ENCODE measurements around the gene NTSR2.

Gene NTSR2

DNA sequence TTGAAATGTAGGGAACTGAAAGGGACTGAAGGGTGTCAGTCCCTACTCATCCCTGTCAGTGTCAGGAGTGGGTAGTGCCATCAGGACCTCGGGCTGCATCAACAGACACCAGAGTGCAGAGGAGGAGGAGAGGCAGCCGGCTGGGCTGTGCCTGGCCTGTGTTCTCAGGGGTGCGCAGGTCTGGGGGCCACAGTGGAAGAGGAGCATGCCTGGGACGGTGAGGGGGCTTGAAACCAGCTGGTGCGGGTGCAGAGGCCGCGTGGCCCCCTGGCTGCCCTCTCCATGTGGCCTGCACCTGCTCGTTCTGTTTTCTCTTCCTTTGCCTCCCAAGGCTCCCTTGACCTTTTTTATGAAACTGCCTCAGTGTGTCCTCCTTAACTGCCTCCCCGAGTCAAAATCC is 41.3 kb downstream of the NTSR2 start:
- no peak for DNase-seq (ENCODE audit: low read depth)

DNA sequence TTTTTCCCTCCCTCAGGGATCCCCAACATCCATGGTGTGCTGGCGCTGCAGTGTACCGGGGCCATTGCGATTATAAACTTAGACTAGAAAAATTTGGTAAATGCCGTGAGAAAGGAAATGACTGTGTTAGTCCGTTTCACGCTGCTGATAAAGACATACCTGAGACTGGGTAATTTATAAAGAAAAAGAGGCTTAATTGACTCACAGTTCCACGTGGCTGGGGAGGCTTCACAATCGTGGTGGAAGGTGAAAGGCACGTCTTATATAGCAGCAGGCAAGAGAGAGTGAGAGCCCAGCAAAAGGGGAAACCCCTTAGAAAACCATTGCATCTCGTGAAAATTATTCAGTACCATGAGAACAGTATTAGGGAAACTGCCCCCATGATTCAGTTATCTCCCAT is 44.3 kb downstream of the NTSR2 start:
- no peak for DNase-seq (ENCODE audit: low read depth)

DNA sequence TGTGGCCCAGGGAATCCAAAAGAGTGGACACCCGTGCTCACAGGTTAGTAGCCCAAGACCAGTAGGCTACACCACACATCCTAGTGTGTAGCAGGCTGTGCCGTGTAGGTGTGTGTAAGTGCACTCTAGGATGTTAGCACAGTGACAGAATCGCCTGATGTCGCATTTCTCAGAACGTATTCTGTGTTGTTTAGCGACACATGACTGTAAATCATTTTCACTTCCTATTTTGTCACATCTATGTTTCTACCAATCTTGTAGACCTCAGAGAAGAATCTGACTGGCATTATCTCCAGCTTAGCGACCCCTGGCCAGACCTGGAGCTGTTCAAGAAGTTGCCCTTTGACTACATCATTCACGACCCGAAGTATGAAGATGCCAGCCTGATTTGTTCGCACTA is 45.1 kb downstream of the NTSR2 start:
- DNase-seq (ENCODE audit: low read depth): no peak

DNA sequence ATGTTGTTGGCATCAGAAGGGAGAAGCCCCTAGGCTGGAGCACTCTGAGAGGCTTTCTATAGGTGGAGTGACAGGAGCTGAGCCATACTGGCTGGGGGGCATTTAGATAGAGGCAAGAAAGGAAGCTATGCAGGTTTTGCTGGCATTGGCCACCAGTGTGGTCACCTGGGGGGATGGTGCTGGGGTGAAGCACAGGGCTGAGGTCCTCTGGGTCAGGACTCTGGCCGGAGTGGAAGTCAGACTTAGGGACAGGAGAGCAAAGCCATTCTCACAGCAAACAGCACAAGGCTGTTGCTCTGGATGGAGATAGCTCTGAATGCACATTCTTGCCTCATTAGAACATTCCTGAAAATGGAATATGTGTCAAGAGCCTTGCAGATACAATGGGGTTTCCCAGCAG is 47.4 kb downstream of the NTSR2 start:
- DNase-seq (ENCODE audit: low read depth): no peak

DNA sequence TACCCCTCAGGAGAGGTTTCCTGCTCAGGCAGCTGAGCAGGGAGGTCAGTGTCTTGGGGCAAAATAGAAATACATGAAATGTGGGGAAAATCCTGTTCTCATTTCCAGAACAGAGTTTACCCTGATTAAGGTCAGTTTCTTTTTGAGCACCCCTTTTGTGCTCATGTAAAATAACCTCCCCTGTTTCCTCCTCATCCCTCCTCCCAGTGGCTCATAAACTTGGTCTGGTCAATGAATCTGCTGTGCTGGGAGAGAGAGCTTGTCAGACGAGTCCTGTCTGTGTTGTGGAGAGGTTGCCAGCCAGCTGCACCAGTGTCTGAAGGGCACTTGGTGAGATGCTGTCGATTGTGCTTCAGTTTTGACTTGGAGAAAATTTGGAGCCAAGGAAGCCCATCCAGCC is 48.6 kb downstream of the NTSR2 start:
- no peak for DNase-seq (ENCODE audit: low read depth)

DNA sequence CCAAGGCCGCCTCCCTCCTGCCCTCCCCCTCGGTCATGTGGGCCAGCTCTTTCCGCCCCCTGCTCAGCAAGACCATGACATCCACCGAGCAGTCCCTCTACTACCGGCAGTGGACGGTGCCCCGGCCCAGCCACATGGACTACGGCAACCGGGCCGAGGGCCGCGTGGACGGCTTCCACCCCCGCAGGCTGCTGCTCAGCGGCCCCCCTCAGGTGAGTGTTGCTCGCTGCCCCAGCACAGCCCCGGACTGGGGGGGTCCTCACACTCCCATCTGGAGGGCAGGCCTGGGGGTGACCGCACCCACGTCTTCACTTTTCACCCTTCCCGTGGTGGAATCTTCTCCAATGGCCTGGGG is 51.3 kb downstream of the NTSR2 start:
- DNase-seq (ENCODE audit: low read depth): no peak

DNA sequence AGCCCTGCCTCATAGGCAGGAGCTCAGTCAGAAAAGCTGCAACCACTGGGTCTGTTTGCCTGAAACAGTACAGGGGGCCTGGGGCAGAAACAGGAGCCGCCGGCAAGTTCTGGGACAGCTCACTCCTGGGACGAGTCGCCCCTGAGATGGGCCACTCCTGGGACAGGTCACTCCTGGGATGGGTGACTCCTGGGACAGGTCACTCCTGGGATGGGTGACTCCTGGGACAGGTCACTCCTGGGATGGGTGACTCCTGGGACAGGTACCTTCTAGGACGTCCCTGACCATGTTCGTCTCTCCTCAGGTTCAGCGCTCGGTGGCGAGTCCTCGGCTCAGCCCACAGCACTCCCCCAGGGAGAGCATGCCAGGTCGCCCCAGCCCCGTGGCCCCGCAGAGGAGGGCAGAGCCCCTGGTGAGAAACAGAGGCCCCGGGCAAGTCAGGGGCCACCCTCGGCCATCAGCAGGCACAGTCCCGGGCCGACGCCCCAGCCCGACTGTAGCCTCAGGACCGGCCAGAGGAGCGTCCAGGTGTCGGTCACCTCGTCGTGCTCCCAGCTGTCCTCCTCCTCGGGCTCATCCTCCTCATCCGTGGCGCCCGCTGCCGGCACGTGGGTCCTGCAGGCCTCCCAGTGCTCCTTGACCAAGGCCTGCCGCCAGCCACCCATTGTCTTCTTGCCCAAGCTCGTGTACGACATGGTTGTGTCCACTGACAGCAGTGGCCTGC is 51.8 kb downstream of the NTSR2 start:
- DNase-seq (ENCODE audit: low read depth): no peak

DNA sequence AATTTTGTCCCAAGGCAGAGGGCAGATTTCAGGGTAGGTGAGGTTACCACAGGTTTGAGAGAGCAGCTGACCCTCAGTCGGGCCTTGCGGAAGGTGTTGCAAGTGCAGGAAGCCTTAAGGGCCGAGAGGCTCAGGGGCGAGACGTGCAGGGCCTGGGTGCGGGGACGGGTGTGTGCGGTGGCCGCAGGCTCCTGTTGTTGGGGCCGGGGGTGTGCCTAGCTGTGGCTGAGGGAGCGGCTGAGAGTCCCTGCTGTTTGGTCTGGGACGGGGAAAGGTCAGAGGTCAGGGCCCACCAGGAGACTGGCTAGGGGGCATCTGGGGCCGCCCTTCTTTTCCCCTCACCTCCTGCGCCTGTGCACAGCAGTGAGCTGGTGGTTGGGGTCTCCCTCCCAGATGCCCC is 52.5 kb downstream of the NTSR2 start:
- DNase-seq (ENCODE audit: low read depth): no peak

DNA sequence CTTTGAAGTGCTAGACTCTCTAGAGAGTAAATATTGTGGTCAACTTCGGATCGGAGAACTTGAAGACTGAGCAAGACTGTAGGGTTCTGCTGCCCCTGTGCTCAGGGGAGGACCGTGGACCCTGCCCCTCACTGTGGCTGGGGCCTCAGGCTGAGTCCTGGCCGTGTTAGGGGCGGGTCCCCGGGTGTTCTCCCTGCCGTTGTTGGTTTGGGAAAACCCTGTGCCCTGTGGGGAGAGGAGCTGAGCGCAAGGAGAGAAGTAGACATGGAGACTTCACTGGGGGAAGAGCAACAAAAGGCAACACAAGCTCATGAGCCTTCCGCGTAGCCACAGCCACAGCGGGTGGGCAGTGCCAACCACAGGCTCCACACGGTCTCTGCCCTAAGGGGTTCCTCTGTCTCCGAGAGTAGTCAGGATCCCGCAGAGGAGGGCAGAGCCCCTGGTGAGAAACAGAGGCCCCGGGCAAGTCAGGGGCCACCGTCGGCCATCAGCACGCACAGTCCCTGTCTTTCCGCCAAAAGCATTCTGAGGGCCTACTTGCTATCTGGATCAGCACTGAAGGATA is 53.1 kb downstream of the NTSR2 start:
- DNase-seq (ENCODE audit: low read depth): no peak

DNA sequence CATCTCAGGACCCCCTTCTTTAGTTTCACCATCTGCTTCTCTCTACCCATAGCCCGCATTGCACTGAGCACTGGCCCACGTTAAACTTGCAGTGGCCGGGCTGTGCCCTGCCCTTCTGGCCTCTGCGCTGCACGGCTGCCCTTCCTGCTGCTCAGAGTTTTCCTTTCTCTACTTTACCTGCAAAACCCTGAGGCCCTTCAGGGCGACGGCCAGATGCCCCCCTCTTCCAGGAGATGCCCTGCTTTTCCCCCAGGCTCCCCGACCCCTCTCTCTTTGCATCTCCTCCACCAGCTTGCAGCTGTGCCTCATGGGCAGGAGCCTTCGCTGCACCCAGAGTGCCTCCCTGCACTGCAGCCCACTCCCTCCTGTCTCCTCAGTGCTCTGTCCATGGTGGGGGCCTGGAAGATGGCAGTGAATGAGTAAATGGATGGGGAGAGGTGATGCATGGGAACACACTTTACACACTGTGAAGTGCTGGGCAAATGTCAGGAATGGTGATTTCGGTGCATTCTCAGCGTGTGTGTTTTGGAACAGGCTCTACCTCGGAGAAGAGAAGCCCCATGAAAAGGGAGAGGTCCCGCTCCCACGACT is 53.8 kb downstream of the NTSR2 start:
- DNase-seq (ENCODE audit: low read depth): no peak

DNA sequence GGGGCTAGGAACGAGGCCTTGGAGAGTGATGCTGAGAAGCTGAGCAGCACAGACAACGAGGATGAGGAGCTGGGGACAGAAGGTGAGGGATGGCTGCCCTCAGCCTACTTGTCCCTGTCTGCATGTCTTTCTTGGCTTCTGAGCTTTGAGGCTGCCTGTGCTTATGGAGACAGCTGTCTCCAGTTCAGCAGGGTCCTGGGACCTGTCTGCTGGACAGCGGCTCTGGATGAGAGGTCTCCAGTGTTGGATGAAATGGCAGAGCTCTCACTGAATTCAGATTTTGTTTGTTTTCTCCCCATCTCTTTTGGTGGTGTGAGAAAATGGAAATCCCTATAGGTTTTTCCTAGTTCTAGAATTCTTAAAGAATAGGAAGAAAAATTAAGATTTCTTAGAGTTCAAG is 54.8 kb downstream of the NTSR2 start:
- DNase-seq (ENCODE audit: low read depth): no peak

DNA sequence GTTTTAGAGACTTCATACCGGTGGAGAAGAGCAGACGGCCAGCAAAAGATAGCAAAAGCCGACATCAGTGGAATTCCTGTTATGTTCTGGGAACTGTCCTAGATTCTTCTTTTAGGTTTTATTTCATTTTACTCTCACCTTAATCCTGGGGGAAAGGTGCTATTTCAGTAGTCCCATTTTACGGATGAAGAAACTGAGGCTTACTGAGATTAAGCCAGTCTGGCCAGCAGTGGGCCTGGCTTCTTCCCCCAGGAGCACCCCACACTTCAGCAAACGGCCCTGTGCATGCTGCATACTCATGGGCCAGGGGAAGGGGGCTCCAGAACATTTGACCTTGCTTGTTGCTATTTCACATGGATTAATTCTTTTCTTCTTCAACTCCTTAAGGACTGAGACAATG is 56.7 kb downstream of the NTSR2 start:
- DNase-seq (ENCODE audit: low read depth): no peak

DNA sequence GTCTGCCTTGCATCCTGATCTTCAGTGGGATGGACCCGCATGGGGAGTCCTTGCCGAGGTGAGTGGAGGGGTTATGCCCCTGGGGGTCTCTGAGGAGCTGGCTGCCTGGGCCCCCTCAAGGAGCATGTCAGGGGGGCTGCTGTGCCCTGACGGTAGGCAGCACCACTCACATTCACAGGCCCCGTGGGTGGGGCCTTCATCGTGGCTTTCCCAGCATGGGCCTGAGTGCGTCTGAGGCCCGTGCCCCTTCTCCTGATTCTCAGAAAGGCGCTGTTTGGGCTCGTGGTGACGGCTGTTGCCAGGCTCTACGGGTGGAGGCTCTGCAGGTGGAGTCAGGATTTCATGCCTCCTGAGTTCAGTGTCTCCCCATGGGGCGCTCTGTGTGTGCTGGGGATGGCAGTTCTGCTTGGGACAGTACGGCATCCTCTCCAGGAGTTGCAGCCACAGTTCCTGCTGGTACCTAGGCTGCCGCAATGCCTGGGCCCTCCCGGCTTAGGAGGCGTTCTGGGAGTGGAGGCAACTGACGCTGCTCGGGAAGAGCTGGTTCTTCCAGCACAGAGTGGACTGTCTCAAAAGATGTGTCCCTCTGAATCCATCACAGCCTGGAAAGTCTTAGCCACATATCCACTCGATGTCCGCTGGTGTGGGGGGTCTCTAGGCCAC is 57.3 kb downstream of the NTSR2 start:
- no peak for DNase-seq (ENCODE audit: low read depth)

DNA sequence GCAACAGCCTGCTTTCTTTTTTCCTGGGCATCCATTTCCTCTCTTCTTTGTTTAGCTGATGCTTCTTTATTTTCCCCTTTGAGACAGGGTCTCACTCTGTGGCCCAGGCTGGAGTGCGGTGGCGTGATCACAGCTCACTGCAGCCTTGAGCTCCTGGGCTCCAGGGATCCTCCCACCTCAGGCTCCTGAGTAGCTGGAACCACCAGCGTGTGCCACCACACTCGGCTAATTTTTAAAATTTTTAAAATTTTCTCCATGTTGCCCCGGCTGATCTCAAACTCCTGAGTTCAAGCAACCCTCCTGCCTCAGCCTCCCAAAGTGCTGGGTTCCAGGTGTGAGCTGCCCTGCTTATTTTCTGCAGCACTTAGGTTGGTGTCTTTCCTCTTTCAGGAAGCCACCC is 58.7 kb downstream of the NTSR2 start:
- DNase-seq (ENCODE audit: low read depth): no peak

DNA sequence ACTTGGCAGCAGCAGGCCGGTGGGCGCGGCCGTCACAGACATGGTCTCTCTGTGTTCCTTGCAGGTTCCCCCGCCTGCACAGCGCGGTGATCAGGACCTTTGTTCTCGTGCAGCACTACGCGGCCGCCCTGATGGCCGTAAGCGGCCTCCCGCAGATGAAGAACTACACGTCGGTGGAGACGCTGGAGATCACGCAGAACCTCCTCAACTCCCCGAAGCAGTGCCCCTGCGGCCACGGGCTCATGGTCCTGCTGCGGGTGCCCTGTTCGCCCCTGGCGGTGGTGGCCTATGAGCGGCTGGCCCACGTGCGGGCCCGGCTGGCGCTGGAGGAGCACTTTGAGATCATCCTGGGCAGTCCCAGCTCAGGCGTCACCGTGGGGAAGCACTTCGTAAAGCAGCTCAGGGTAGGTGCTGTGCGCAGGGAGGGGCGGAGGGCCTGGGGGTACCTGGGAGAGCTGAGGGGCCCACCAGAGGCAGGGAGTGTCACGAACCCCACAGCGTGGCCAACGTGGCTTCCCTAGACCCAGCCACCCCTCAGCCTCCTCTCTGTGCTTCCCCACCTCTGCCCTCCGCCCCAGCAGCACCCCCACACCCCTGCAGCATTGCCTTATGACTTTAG is 59.3 kb downstream of the NTSR2 start:
- DNase-seq (ENCODE audit: low read depth): no peak
